K562 (cell line): Measurements from ENCODE around the gene BMI1. TPM values are rescaled to one million over a fixed set of nuclear protein-coding genes. Genes with fewer than 3 reads are reported as not detected.

Experiments
- ADNP ChIP-seq: fragments of 200-800 bp; sonication (Bioruptor generic); IDR thresholded peaks from 2 replicates; pipeline ENCODE4 v1.6.1; 2016; ENCODE audit warnings: missing genetic modification characterization, missing compliant biosample characterization
- ILF3 ChIP-seq: fragments of 450-650 bp; IDR thresholded peaks from 2 replicates; pipeline ENCODE4 v1.6.1; 2018; ENCODE audit warnings: antibody characterized with exemption, mild to moderate bottlenecking, moderate library complexity, borderline replicate concordance
- PHF21A ChIP-seq: fragments of 450-650 bp; IDR thresholded peaks from 2 replicates; pipeline ENCODE4 v1.6.1; 2017; ENCODE audit warnings: low read depth, borderline replicate concordance
- PTBP1 ChIP-seq: fragments of 200-400 bp; formaldehyde crosslinking; IDR thresholded peaks from 2 replicates; pipeline ENCODE4 v1.6.1; 2017; ENCODE audit warnings: low read depth, low read length
- RREB1 ChIP-seq: fragments of 250-450 bp; sonication (Bioruptor Pico); IDR thresholded peaks from 2 replicates; pipeline ENCODE4 v1.4.0; 2020
- SMAD2 ChIP-seq: fragments of 150-350 bp; IDR thresholded peaks from 2 replicates; pipeline ENCODE4 v1.6.1; 2014; ENCODE audit warnings: low read depth, mild to moderate bottlenecking, low read length
- TCF15 ChIP-seq: fragments of 250-450 bp; sonication (Bioruptor Pico); IDR thresholded peaks from 2 replicates; pipeline ENCODE4 v1.8.0; 2022; ENCODE audit warnings: moderate library complexity, mild to moderate bottlenecking, inconsistent platforms
- TEAD4 ChIP-seq, 2 experiments: sonication (generic) in 1 of 2; formaldehyde crosslinking in 1 of 2; IDR thresholded peaks; 2 replicates each; pipeline versions ENCODE4 v1.6.1 to v1.8.0; 2012 to 2022; ENCODE audit warnings: borderline replicate concordance in 1 of 2, inconsistent platforms in 1 of 2, low read length in 1 of 2, mild to moderate bottlenecking in 1 of 2, missing genetic modification reagents in 1 of 2
- ZBTB8A ChIP-seq: fragments of 450-650 bp; IDR thresholded peaks from 2 replicates; pipeline ENCODE4 v1.6.1; 2018; ENCODE audit warnings: mild to moderate bottlenecking, moderate library complexity; ENCODE audit not compliant: partially characterized antibody
- ZNF133 ChIP-seq: fragments of 250-450 bp; sonication (Bioruptor Pico); IDR thresholded peaks from 2 replicates; pipeline ENCODE4 v1.4.0; 2020; ENCODE audit warnings: mild to moderate bottlenecking
- ZNF280B ChIP-seq: fragments of 250-450 bp; sonication (Bioruptor Pico); IDR thresholded peaks from 2 replicates; pipeline ENCODE4 v1.5.1; 2021; ENCODE audit warnings: mild to moderate bottlenecking
- ZNF395 ChIP-seq: fragments of 200-800 bp; sonication (Bioruptor generic); IDR thresholded peaks from 2 replicates; pipeline ENCODE4 v1.6.1; 2017; ENCODE audit warnings: missing genetic modification characterization, missing compliant biosample characterization
- ZNF655 ChIP-seq: fragments of 250-450 bp; sonication (Bioruptor Pico); IDR thresholded peaks from 2 replicates; pipeline ENCODE4 v1.5.0; 2021
- ZNF695 ChIP-seq: fragments of 450-650 bp; formaldehyde crosslinking; IDR thresholded peaks from 2 replicates; pipeline ENCODE4 v1.4.0; 2020; ENCODE audit warnings: mild to moderate bottlenecking, moderate library complexity
- polyA plus RNA-seq, 8 experiments: library from polyadenylated mRNA; depleted of rRNA in 4 of 8; stranded (reverse) in 5 of 8; unstranded in 3 of 8; fragments of >200 nt; fragmentation: Nextera tagmentation in 2 of 8; fragmentation: Illumina TruSeq in 1 of 8; extraction: Ambion mirVana in 2 of 8; extraction: Trizol in 1 of 8; gene quantifications; 2 replicates each; pipeline versions ENCODE4 v1.2.1 to v1.2.3, GENCODE V29; 2011 to 2014; ENCODE audit warnings: inconsistent platforms in 1 of 8, missing spikeins in 1 of 8
- total RNA-seq, 7 experiments: library from RNA; depleted of rRNA in 6 of 7; stranded (reverse); fragments of >200 nt in 6 of 7; fragmentation: Illumina TruSeq in 2 of 7; extraction: Trizol in 2 of 7; gene quantifications; 2 replicates each; pipeline versions ENCODE4 v1.2.1 to v1.2.3, GENCODE V29; 2011 to 2021; ENCODE audit warnings: low replicate concordance in 1 of 7

BMI1 gene
- total and polyA plus RNA-seq, 9 of the 15 experiments (the other 6 are each of a cell fraction or from before 2014, with no cell fraction given): 21.4 to 103 (median 70.8) TPM

- TF ChIP-seq PHF21A (0 out of 2 replicates have a peak, but pooled peaks have one; percentile 53), TEAD4 (IDR thresholded peaks at IDR 0.05; ENCODE audit: low read length) (peak; percentile 44), TEAD4 (CRISPR knock-in tag; IDR thresholded peaks at IDR 0.05; ENCODE audit: borderline replicate concordance) (no peak), RREB1 (CRISPR knock-in tag) (peak; percentile 73; the same call in 1 of the 2 replicates), ADNP (tag) (no peak), TCF15 (no peak), PTBP1 (peak; percentile 91), ILF3 (no peak), ZBTB8A (no peak), ZNF695 (CRISPR knock-in tag) (no peak), ZNF655 (CRISPR knock-in tag) (no peak), ZNF280B (CRISPR knock-in tag) (no peak), SMAD2 (no peak), ZNF133 (CRISPR knock-in tag) (no peak), ZNF395 (CRISPR knock-in tag) (0 out of 2 replicates have a peak, but pooled peaks have one; percentile 2)
These were observed 441 bp downstream of the BMI1 start (continued) for GRCh38 chr10:22321156-22321923.
